Parietal lobe (tissue), 2 donors: ENCODE data around the gene PMVK. TPM values are rescaled to one million over a fixed set of nuclear protein-coding genes. Genes with fewer than 3 reads are reported as not detected.

ENCODE experiments used
- small RNA-seq: library from RNA; depleted of rRNA; stranded (forward); fragments of <200 nt; gene quantifications from one replicate; pipeline ENCODE3, GENCODE V24; 2014; ENCODE audit warnings: low replicate concordance
- total RNA-seq: library from RNA; depleted of rRNA; stranded (reverse); fragments of >200 nt; gene quantifications from one replicate; pipeline ENCODE4 v1.2.3, GENCODE V29; 2014

PMVK gene
- 15.0 TPM for total RNA-seq

GRCh38 chr1:154936555-154937084, at the start of gene PMVK:
Gene PMVK, minus strand, starts transcription at chr1:154936719. Its CDS starts 34 bp downstream, at chr1:154936685.

DNA sequence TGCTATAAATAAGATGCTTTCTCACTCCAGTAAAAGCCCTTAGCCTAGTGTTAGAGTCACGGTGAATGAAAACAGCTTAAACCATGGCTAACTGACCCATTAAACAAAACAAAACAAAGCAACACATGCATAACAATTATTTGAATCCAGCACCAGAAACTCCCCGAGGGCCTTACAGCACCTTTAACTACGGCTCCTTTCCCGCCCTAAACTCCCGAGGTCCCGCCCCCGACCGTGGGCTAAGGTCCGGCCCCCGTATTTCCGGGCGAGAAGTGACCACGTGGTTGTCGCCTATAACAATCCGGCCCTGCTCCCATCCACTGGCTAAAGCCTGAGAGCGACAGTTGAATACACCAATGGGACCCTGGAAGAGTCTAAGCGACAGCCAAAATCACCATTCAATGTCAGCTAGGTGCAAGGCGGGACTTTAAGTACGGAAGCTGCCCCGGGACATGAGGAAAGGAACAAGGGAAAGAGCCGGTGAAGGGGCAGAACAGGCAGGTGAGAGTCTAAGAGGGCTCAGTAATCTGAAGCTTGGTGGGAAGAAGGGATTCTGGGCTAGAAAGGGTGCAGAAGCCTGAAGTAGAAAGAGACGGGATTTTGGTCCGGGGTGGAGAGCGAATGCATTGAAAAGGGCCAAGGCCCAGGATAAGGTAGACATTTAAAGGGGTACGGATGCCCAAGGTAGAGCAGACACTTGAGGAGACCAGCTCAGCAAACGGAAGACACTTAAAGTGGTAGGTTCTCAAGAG, 46.6 kb upstream of the PMVK start, which contains the start of gene FLAD1:
FLAD1 (plus strand) TSS at position 448 of the 752 bp plus-strand sequence. CDS start 351 bp downstream, outside the sequence.

DNA sequence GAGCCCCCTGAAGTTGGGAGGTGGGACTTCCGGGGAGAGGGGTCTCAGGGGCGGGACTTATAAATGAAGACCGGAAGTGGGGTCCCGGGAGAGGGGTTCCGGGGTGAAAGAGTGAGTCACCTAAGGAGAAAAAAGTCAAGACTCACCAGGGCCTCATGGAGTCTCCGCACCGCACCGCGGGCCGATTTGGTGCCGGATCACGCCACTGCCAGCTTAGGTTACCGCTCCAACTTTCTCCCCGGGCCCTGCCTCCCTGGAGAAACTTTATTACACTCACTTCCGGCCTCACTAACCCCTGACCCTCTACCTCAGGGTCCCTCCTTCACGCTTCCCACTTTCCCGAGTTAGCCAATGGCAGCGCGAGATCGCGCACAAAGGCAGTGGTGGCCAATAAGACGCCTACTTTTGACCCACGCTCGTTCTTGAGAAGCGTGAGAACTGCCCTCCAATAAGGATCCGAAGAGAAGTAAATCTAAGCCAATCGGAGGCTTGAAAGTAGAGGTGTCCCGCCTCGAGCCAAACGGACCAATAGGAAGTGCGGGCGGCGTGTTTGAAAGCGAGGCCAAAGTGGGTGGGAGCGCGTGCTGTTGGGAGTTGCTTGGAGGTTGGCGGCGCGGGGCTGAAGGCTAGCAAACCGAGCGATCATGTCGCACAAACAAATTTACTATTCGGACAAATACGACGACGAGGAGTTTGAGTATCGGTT, 37.7 kb upstream of the PMVK start, which contains the start of gene CKS1B:
CKS1B (plus strand) TSS at position 580 of the 706 bp plus-strand sequence; CDS start at position 645, 65 bp downstream.

GRCh38 chr1:154970631-154971340, 34.3 kb upstream of the PMVK start, which contains the start of gene SHC1:
Gene SHC1, minus strand, starts transcription at chr1:154970747. Its CDS starts 221 bp downstream, at chr1:154970526.

DNA sequence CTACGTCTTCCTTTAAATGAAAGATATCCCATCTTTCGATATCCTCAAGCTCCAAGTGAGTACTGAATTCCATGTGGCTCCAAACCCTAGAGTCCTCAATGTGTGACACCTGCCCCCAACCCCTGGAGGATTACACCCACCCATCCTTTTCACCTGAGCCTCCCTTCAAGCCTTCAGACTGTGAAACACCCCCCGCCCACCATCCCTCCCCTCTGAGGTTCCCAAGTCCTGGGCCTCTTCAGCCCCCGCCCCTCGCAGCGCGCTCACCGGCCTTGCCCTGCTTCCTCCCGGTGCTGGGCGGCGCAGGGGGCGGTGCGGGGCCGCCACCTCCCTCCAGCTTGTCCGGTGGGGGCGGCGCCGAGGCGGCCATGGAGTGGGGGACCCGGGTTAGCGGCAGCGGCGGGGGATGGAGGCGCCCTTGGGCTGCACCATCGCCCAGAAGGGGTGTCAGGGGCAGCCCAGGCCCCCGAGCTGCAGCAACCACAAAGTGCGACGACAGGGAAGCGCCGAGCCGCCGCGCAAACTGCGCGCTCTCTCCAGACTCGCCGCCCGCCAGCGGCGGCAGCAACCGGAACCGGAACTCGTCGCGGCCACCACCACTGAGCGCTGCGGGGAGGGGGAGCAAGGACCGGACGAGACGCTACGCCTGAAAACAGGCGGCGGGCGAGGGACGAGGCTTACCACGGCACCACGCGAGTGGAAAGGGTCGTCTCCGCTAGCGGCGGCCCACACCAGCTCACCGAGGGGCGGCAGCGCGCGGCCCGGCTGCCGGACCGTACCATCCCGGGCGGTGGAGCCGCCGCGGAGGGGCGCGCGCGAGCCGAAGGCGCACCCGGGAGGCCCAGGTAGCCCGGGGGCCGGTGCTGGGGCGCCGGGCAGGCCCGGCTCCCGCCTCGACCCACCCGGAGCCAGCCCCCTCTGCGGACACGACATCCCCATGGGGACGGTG, 25.0 kb upstream of the PMVK start, which contains the start of gene PYGO2:
PYGO2 (minus strand) TSS at position 576 of the 949 bp plus-strand sequence; CDS start at position 370, 206 bp downstream.

DNA sequence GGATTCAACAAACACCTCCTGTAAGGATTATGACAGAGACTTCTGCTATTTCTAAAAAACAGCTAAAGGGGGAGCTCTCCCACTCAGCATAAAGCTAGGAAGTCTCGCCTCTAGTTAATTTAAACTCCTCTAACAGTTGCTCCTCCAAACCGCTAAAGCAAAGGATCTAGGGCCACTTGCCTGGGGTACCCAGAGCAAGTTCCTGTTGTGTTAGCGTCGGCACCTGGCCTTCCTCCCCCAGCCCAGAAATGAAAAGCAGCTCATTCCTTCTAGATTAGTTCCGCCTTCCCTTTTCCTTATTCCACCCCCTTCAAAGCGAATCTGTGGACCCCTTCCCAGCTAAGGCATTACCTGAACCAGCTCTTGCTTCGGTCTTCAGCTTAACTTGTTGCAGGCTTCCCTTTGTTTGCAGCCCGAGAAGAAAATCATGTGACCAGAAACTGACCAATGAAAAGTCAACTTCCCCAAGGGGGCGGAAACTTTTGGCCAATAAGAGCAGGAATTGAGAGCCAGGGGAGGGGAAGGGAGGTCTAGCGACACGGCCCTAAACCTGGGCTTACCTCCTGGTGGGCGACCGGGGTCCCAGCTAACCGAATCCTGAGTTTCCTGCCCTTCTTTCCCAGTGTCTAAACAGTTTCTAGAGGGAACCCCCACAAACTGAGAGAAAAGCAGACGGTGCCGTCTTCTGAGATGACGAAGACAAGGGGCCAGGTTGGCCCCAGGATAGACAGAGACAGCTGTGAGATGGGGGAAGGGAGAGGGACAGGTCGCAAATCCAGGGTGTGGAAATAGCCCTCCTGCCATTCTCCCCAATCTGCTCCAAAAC, 19.4 kb upstream of the PMVK start, which contains the start of gene PBXIP1:
PBXIP1 (minus strand) TSS at position 382 of the 826 bp plus-strand sequence. CDS start 2,378 bp downstream, outside the sequence.

Small RNAs within 50 kb of the gene (small RNA-seq; reads per million reads assigned to genes)
- gene MIR4258 (not detected), gene RF00017 (not detected)

Other genes with a start within 250 kb of the PMVK start
- 13.1 TPM for gene KCNN3, start 66.4 kb downstream of the PMVK start, total RNA-seq
- 20.0 TPM for gene PBXIP1, start 19.4 kb upstream of the PMVK start, total RNA-seq
- gene PYGO2, start 25.1 kb upstream of the PMVK start, total RNA-seq, result 15.0 TPM
- 8.8 TPM for gene SHC1, start 34.0 kb upstream of the PMVK start, total RNA-seq
- gene CKS1B, start 38.0 kb upstream of the PMVK start, total RNA-seq, result 15.0 TPM
- gene FLAD1, start 46.6 kb upstream of the PMVK start, total RNA-seq, result 23.8 TPM
- gene LENEP, start 56.9 kb upstream of the PMVK start, total RNA-seq, result 2.5 TPM
- 0.94 TPM for gene ZBTB7B, start 66.1 kb upstream of the PMVK start, total RNA-seq
- not detected for gene DCST2, start 97.1 kb upstream of the PMVK start, total RNA-seq
- not detected for gene DCST1, start 97.1 kb upstream of the PMVK start, total RNA-seq
- 27.9 TPM for gene ADAM15, start 114.6 kb upstream of the PMVK start, total RNA-seq
- gene EFNA4, start 127.0 kb upstream of the PMVK start, total RNA-seq, result 0.63 TPM
- 11.3 TPM for gene EFNA3, start 142.1 kb upstream of the PMVK start, total RNA-seq
- 5.6 TPM for gene EFNA1, start 191.2 kb upstream of the PMVK start, total RNA-seq
- 7.5 TPM for gene SLC50A1, start 199.1 kb upstream of the PMVK start, total RNA-seq
- gene DPM3, start 203.8 kb upstream of the PMVK start, total RNA-seq, result 12.5 TPM
- gene KRTCAP2, start 236.6 kb upstream of the PMVK start, total RNA-seq, result 37.2 TPM
- gene TRIM46, start 237.1 kb upstream of the PMVK start, total RNA-seq, result 36.3 TPM